Stimulated activated naive CD8-positive, alpha-beta T cell treated with anti-CD3 and anti-CD28 coated beads, Interleukin-15, Interleukin-2, amounts not matched to agents 100 U/mL and 50 U/mL, for 24 hours (primary cell): ENCODE data around the gene KCNIP3.

Experiments used
- ATAC-seq: fragments of 150-1000 bp; cut with Tn5 transposase; one replicate; pipeline ENCODE4 v1.10.0; 2021
- DNase-seq: peaks from one replicate; pipeline ENCODE4 v3.0.0; 2021

Gene KCNIP3

GRCh38 chr2:95329891-95330793 is 33.0 kb downstream of the KCNIP3 start:
- no peak for ATAC-seq
- DNase-seq, result no peak

GRCh38 chr2:95330794-95331338 is 33.7 kb downstream of the KCNIP3 start:
- DNase-seq (no peak), ATAC-seq (no peak)

- ATAC-seq, result no peak
- DNase-seq, result no peak
These were observed 34.5 kb downstream of the KCNIP3 start for GRCh38 chr2:95331606-95332005.

- ATAC-seq (no peak), DNase-seq (no peak)
These were observed 34.9 kb downstream of the KCNIP3 start for GRCh38 chr2:95332036-95332435.

GRCh38 chr2:95333056-95333455 is 35.9 kb downstream of the KCNIP3 start:
- ATAC-seq (no peak), DNase-seq (no peak)

- no peak for DNase-seq
These were observed 36.8 kb downstream of the KCNIP3 start for GRCh38 chr2:95333888-95334338.

GRCh38 chr2:95334916-95335641 is 37.9 kb downstream of the KCNIP3 start:
- no peak for DNase-seq
- ATAC-seq, result no peak

More at GRCh38 chr2:95333888-95334338, 36.8 kb downstream of the KCNIP3 start:
- ATAC-seq, result no peak

GRCh38 chr2:95336406-95336805 is 39.3 kb downstream of the KCNIP3 start:
- ATAC-seq, result no peak
- no peak for DNase-seq

GRCh38 chr2:95337829-95338228 is 40.7 kb downstream of the KCNIP3 start:
- DNase-seq, result no peak
- no peak for ATAC-seq

GRCh38 chr2:95342556-95343320 is 45.6 kb downstream of the KCNIP3 start:
- ATAC-seq, result no peak
- DNase-seq, result no peak

- no peak for ATAC-seq
These were observed 46.5 kb downstream of the KCNIP3 start for GRCh38 chr2:95343429-95344214.

GRCh38 chr2:95344215-95344583 is 47.1 kb downstream of the KCNIP3 start:
- no peak for DNase-seq
- ATAC-seq, result no peak

More at GRCh38 chr2:95343429-95344214, 46.5 kb downstream of the KCNIP3 start:
- DNase-seq, result no peak

- ATAC-seq, result no peak
- DNase-seq, result no peak
These were observed 47.5 kb downstream of the KCNIP3 start for GRCh38 chr2:95344656-95345055.

GRCh38 chr2:95345081-95345562 is 48.0 kb downstream of the KCNIP3 start:
- ATAC-seq (peak; percentile 6), DNase-seq (no peak)

- DNase-seq, result peak; percentile 82
These were observed 48.5 kb downstream of the KCNIP3 start for GRCh38 chr2:95345563-95346230.

GRCh38 chr2:95346231-95346737 is 49.1 kb downstream of the KCNIP3 start:
- peak; percentile 20 for DNase-seq
- no peak for ATAC-seq

More at GRCh38 chr2:95345563-95346230, 48.5 kb downstream of the KCNIP3 start:
- peak; percentile 87 for ATAC-seq

- DNase-seq (peak; percentile 21), ATAC-seq (no peak)
These were observed 49.9 kb downstream of the KCNIP3 start for GRCh38 chr2:95346738-95347671.

- ATAC-seq (no peak), DNase-seq (no peak)
These were observed 50.8 kb downstream of the KCNIP3 start for GRCh38 chr2:95347681-95348608.
